ENCODE data around the gene HTR4.

Gene HTR4

DNA sequence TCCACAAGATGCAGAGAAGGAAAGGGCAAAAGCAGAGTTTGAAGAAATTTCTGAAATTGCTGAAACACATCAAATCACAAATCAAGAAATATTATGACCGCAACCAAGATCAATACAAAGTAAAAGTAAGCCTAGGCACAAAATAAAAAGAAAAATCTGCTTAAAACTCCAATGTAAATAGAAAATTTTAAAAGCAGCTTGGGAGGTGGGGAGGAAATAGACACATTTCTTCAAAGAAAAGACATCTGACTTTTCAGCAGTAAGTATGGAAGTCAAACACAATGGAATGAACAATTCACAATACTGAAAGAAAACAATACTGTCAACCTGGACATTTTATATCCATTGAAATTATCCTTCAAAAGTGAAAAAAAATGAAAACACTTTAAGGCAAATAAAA is 55.1 kb downstream of the HTR4 start:
- no peak overlapping the region for H3K9ac ChIP-seq (ENCODE audit: low read depth, low read length, poor library complexity, severe bottlenecking)
- no peak overlapping the region for H3K4me3 ChIP-seq (ENCODE audit: low read length, poor library complexity, severe bottlenecking)
- no peaks in the 10 kb centered on the region for H3K4me1 ChIP-seq (ENCODE audit: insufficient read depth, low read length, poor library complexity, severe bottlenecking)
- no peaks in the 10 kb centered on the region for H4K20me1 ChIP-seq (ENCODE audit: insufficient read depth, low read length, poor library complexity, severe bottlenecking)
- H3K4me2 ChIP-seq (ENCODE audit: low read depth, low read length, poor library complexity, severe bottlenecking), result no peak overlapping the region
- TF ChIP-seq, protein P1, sequence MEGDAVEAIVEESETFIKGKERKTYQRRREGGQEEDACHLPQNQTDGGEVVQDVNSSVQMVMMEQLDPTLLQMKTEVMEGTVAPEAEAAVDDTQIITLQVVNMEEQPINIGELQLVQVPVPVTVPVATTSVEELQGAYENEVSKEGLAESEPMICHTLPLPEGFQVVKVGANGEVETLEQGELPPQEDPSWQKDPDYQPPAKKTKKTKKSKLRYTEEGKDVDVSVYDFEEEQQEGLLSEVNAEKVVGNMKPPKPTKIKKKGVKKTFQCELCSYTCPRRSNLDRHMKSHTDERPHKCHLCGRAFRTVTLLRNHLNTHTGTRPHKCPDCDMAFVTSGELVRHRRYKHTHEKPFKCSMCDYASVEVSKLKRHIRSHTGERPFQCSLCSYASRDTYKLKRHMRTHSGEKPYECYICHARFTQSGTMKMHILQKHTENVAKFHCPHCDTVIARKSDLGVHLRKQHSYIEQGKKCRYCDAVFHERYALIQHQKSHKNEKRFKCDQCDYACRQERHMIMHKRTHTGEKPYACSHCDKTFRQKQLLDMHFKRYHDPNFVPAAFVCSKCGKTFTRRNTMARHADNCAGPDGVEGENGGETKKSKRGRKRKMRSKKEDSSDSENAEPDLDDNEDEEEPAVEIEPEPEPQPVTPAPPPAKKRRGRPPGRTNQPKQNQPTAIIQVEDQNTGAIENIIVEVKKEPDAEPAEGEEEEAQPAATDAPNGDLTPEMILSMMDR (conservative IDR thresholded peaks at IDR 0.05; ENCODE audit: low read length), result no peak
- no peak for TF ChIP-seq EZH2phosphoT487 (IDR thresholded peaks at IDR 0.05; ENCODE audit: borderline replicate concordance)
- no peaks in the 10 kb centered on the region for H3K9me3 ChIP-seq (ENCODE audit: insufficient read depth, low read depth, low read length)
- H3F3A ChIP-seq (ENCODE audit: low read depth), result no peaks in the 10 kb centered on the region
- H3K9me2 ChIP-seq (replicated peaks; ENCODE audit: low read depth, low read length), result no peaks in the 10 kb centered on the region
- H3K36me3 ChIP-seq (ENCODE audit: insufficient read depth, low read length), result no peaks in the 10 kb centered on the region
- no peaks in the 10 kb centered on the region for H3K79me2 ChIP-seq (ENCODE audit: insufficient read depth, low read length)
- no peak overlapping the region for H2AFZ ChIP-seq (ENCODE audit: low read length)
- H3K27me3 ChIP-seq (ENCODE audit: insufficient read depth, low read length, poor library complexity, severe bottlenecking), result no peaks in the 10 kb centered on the region

DNA sequence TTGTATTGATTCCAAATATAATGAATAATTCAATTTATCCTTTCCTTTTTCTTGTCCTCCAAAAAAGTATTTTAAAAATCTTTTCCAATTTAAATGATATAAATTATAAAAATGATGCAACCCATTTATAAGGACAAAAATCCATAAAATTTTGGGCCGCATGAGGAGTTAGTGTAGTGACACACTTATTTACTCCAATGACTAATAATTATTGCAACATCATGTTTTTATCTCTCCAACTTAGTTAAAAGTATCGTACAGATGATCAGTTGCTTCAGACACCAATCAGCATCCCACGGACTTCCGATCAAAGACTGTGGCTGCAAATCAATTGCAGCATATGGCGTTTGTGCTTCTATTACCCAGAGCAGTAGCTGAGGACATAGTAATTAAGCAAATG is 58.6 kb downstream of the HTR4 start:
- Histone ChIP-seq H3K9me2 (replicated peaks; ENCODE audit: low read depth, low read length) (no peaks in the 10 kb centered on the region), H3K4me3 (ENCODE audit: low read length, poor library complexity, severe bottlenecking) (no peak overlapping the region), H3K27me3 (ENCODE audit: insufficient read depth, low read length, poor library complexity, severe bottlenecking) (no peaks in the 10 kb centered on the region), H4K20me1 (ENCODE audit: insufficient read depth, low read length, poor library complexity, severe bottlenecking) (no peaks in the 10 kb centered on the region), H3K4me1 (ENCODE audit: insufficient read depth, low read length, poor library complexity, severe bottlenecking) (no peaks in the 10 kb centered on the region), H2AFZ (ENCODE audit: low read length) (no peak overlapping the region), H3K9me3 (ENCODE audit: insufficient read depth, low read depth, low read length) (no peaks in the 10 kb centered on the region), H3K4me2 (ENCODE audit: low read depth, low read length, poor library complexity, severe bottlenecking) (no peak overlapping the region), H3K79me2 (ENCODE audit: insufficient read depth, low read length) (no peaks in the 10 kb centered on the region), H3F3A (ENCODE audit: low read depth) (no peaks in the 10 kb centered on the region), H3K9ac (ENCODE audit: low read depth, low read length, poor library complexity, severe bottlenecking) (no peak overlapping the region), H3K36me3 (ENCODE audit: insufficient read depth, low read length) (no peaks in the 10 kb centered on the region)
- no peak for TF ChIP-seq EZH2phosphoT487 (IDR thresholded peaks at IDR 0.05; ENCODE audit: borderline replicate concordance)
- TF ChIP-seq, protein P1 (conservative IDR thresholded peaks at IDR 0.05; ENCODE audit: low read length), result no peak

DNA sequence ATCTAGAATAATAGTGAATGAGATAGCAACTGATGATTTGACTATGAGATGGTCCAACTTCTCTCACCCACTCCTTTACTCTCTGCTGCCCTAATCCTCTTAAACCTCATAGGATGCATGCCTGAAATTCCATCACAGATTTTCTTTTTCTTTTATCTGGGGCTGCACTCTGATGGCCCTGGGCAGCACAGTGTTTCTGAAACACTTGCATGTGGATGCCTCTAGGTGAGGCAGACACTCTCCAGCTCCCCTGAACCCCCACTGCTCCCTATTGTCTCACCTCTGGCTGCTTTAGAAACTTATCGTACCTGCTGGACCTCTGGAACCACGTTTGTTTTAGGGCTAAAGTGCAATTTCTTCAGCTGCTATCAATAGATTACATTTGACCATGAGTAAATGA is 67.5 kb downstream of the HTR4 start:
- TF ChIP-seq, protein P1 (conservative IDR thresholded peaks at IDR 0.05; ENCODE audit: low read length), result no peak
- no peak for TF ChIP-seq EZH2phosphoT487 (IDR thresholded peaks at IDR 0.05; ENCODE audit: borderline replicate concordance)

More for the DNA sequence above, 67.5 kb downstream of the HTR4 start:
- Histone ChIP-seq H3K9me2 (replicated peaks; ENCODE audit: low read depth, low read length) (no peaks in the 10 kb centered on the region), H3K36me3 (ENCODE audit: insufficient read depth, low read length) (no peaks in the 10 kb centered on the region), H3F3A (ENCODE audit: low read depth) (no peaks in the 10 kb centered on the region), H3K9ac (ENCODE audit: low read depth, low read length, poor library complexity, severe bottlenecking) (no peak overlapping the region), H3K4me3 (ENCODE audit: low read length, poor library complexity, severe bottlenecking) (no peak overlapping the region), H3K4me2 (ENCODE audit: low read depth, low read length, poor library complexity, severe bottlenecking) (no peak overlapping the region), H3K9me3 (ENCODE audit: insufficient read depth, low read depth, low read length) (no peaks in the 10 kb centered on the region), H3K27me3 (ENCODE audit: insufficient read depth, low read length, poor library complexity, severe bottlenecking) (no peaks in the 10 kb centered on the region), H3K79me2 (ENCODE audit: insufficient read depth, low read length) (no peaks in the 10 kb centered on the region), H4K20me1 (ENCODE audit: insufficient read depth, low read length, poor library complexity, severe bottlenecking) (no peaks in the 10 kb centered on the region), H3K4me1 (ENCODE audit: insufficient read depth, low read length, poor library complexity, severe bottlenecking) (no peaks in the 10 kb centered on the region), H2AFZ (ENCODE audit: low read length) (no peak overlapping the region)
